GM10248 (cell line): ENCODE data around the gene GABRA1.

Source experiments
- CTCF ChIA-PET: fragments of 300-600 bp; sonication (Branson Sonifier 250); formaldehyde crosslinking; extraction: SDS; loops from one replicate; lab custom pipeline; 2021; ENCODE audit warnings: antibody characterized with exemption; lab: Yijun Ruan, JAX
- POLR2A ChIA-PET: fragments of 350-650 bp; sonication (Branson Sonifier 250); formaldehyde crosslinking; extraction: SDS; loops from one replicate; lab custom pipeline; 2020; ENCODE audit warnings: antibody characterized with exemption; lab: Yijun Ruan, JAX
- DNase-seq: peaks from one replicate; pipeline ENCODE4 v3.0.0; 2012; ENCODE audit errors: extremely low spot score
- CTCF ChIP-seq: IDR thresholded peaks from 2 replicates; pipeline ENCODE4 v1.5.1; 2012; ENCODE audit warnings: mild to moderate bottlenecking, low read depth; ENCODE audit errors: extremely low read depth, missing control alignments, control extremely low read depth

GABRA1 gene

GRCh38 chr5:161925960-161926359, 78.0 kb downstream of the GABRA1 start:
- no peak for DNase-seq
- POLR2A ChIA-PET = no interaction called here
- CTCF ChIA-PET = interaction anchor here (1.3 to 1.9 kb wide), 2 partner anchors 18 to 381 kb away, joined by 3 to 4 read pairs; no protein-coding TSS in a partner anchor
- TF ChIP-seq CTCF = no peak

GRCh38 chr5:161934486-161934885, 86.6 kb downstream of the GABRA1 start:
- POLR2A ChIA-PET = no interaction called here
- TF ChIP-seq CTCF = no peak
- DNase-seq = no peak
- CTCF ChIA-PET = interaction anchor here (1.1 kb wide), 1 partner anchor 12 kb away, joined by 3 read pairs; no protein-coding TSS in a partner anchor

GRCh38 chr5:161944974-161945373, 97.1 kb downstream of the GABRA1 start:
- TF ChIP-seq CTCF = no peak
- POLR2A ChIA-PET = no interaction called here
- DNase-seq = no peak
- CTCF ChIA-PET = no interaction called here

- ChIA-PET CTCF (interaction anchor here (2.5 kb wide), 1 partner anchor 22 kb away, joined by 6 read pairs; no protein-coding TSS in a partner anchor), POLR2A (no interaction called here)
- no peak for DNase-seq
- TF ChIP-seq CTCF = no peak
Observed at GRCh38 chr5:161946911-161947310, 99.0 kb downstream of the GABRA1 start.
